WTC11 (cell line): Measurements from ENCODE around the gene GRID2. TPM values are rescaled to one million over a fixed set of nuclear protein-coding genes. Genes with fewer than 3 reads are reported as not detected.
"Not testable (repeated sequence)": the region's sequence is repeated elsewhere in the genome, so short reads cannot be mapped to it uniquely, and the experiment has no call there.

Experiments used
- ATAC-seq: fragments of 200-7000 bp; cut with Tn5 transposase; 2 replicates; pipeline ENCODE4 v1.10.0; 2021; ENCODE audit warnings: mild to moderate bottlenecking, moderate library complexity
- CTCF ChIA-PET: fragments of 300-600 bp; sonication (Branson Sonifier 250); formaldehyde crosslinking; loops from one replicate; lab custom pipeline; 2021; ENCODE audit warnings: antibody characterized with exemption; lab: Charles Lee
- POLR2A ChIA-PET: fragments of 350-600 bp; sonication (Branson Sonifier 250); formaldehyde crosslinking; loops from one replicate; lab custom pipeline; 2021; ENCODE audit warnings: antibody characterized with exemption; lab: Charles Lee
- DNase-seq: peaks from one replicate; pipeline ENCODE4 v3.0.0; 2021; ENCODE audit warnings: low spot score
- H3K27ac Mint-ChIP-seq: 2 replicates; pipeline ENCODE4 v1.8.0; 2021; ENCODE audit warnings: mixed read lengths
- H3K27me3 Mint-ChIP-seq: 2 replicates; pipeline ENCODE4 v1.8.0; 2021; ENCODE audit warnings: low read depth, mild to moderate bottlenecking, moderate library complexity, mixed read lengths
- H3K36me3 Mint-ChIP-seq: 2 replicates; pipeline ENCODE4 v1.8.0; 2021; ENCODE audit warnings: mixed read lengths
- H3K4me1 Mint-ChIP-seq: 2 replicates; pipeline ENCODE4 v1.8.0; 2022; ENCODE audit warnings: mixed read lengths
- H3K4me3 Mint-ChIP-seq: 2 replicates; pipeline ENCODE4 v1.8.0; 2021; ENCODE audit warnings: mild to moderate bottlenecking, moderate library complexity, mixed read lengths
- H3K9me3 Mint-ChIP-seq: 2 replicates; pipeline ENCODE4 v1.8.0; 2021; ENCODE audit warnings: mixed read lengths
- ETV6 ChIP-seq: sonication (generic); formaldehyde crosslinking; IDR thresholded peaks from 2 replicates; pipeline ENCODE4 v1.8.1; 2022; ENCODE audit warnings: mild to moderate bottlenecking, missing genetic modification reagents
- FOXK1 ChIP-seq: sonication (generic); formaldehyde crosslinking; IDR thresholded peaks from 2 replicates; pipeline ENCODE4 v1.8.0; 2022; ENCODE audit warnings: mild to moderate bottlenecking, moderate library complexity, missing genetic modification reagents
- TEAD1 ChIP-seq: sonication (generic); formaldehyde crosslinking; IDR thresholded peaks from 2 replicates; pipeline ENCODE4 v1.8.0; 2022; ENCODE audit warnings: mild to moderate bottlenecking, missing genetic modification reagents
- ZBTB43 ChIP-seq: sonication (generic); formaldehyde crosslinking; IDR thresholded peaks from 2 replicates; pipeline ENCODE4 v1.8.1; 2023; ENCODE audit warnings: mild to moderate bottlenecking, missing genetic modification reagents
- ZNF263 ChIP-seq: sonication (generic); formaldehyde crosslinking; IDR thresholded peaks from 2 replicates; pipeline ENCODE4 v1.8.1; 2022; ENCODE audit warnings: low read depth, mild to moderate bottlenecking, moderate library complexity, missing genetic modification reagents
- total RNA-seq: library from RNA; stranded (reverse); gene quantifications from 3 replicates; pipeline ENCODE4 v1.2.3, GENCODE V29; 2021
- TF ChIP-seq, protein P1 (sequence below): sonication (generic); formaldehyde crosslinking; IDR thresholded peaks from 2 replicates; pipeline ENCODE4 v1.8.1; 2022; ENCODE audit warnings: mild to moderate bottlenecking, moderate library complexity, missing genetic modification reagents
- TF ChIP-seq, protein P2 (sequence below): sonication (generic); formaldehyde crosslinking; IDR thresholded peaks from 2 replicates; pipeline ENCODE4 v1.8.1; 2023; ENCODE audit warnings: mild to moderate bottlenecking, missing genetic modification reagents, moderate library complexity
- TF ChIP-seq, protein P3 (sequence below): sonication (generic); formaldehyde crosslinking; IDR thresholded peaks from 2 replicates; pipeline ENCODE4 v1.8.1; 2023; ENCODE audit warnings: mild to moderate bottlenecking, missing genetic modification reagents, borderline replicate concordance
- TF ChIP-seq, protein P4 (sequence below): fragments of 250-450 bp; sonication (Bioruptor Pico); IDR thresholded peaks from 2 replicates; pipeline ENCODE4 v1.9.0; 2021; ENCODE audit warnings: mild to moderate bottlenecking

Gene GRID2
- total RNA-seq, 1 experiment from 2014 or later: 26.8 TPM

DNA sequence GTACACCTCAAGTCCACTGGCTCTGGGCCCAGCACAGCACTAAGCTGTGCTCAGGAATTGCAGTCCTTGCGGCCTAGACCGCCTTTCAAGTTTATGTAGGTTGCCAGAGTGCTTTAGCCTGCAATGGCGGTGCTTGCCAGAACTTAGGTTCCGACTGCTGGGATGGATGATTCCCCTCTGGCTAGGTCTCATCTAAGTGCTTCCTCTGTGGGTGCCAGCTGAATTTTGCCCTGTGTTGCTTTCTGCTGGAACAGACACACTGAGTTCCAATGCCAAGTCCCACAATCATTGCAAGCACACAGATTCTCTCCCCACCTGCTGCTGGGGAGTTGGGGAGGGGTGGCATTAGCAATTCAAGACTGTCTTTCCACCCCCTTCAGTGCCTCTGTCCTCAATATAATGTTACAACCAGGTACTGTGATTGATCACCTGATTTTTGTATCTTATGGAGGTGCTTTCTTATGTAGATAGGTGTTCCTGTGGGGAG, 129.5 kb downstream of the GRID2 start (continued):
- TF ChIP-seq, protein P1, sequence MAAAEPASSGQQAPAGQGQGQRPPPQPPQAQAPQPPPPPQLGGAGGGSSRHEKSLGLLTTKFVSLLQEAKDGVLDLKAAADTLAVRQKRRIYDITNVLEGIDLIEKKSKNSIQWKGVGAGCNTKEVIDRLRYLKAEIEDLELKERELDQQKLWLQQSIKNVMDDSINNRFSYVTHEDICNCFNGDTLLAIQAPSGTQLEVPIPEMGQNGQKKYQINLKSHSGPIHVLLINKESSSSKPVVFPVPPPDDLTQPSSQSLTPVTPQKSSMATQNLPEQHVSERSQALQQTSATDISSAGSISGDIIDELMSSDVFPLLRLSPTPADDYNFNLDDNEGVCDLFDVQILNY (CRISPR knock-in tag): no peak
- TF ChIP-seq ZNF263 (CRISPR knock-in tag) (no peak), TEAD1 (CRISPR knock-in tag) (peak; percentile 84; the same call in 1 of the 2 replicates)

DNA sequence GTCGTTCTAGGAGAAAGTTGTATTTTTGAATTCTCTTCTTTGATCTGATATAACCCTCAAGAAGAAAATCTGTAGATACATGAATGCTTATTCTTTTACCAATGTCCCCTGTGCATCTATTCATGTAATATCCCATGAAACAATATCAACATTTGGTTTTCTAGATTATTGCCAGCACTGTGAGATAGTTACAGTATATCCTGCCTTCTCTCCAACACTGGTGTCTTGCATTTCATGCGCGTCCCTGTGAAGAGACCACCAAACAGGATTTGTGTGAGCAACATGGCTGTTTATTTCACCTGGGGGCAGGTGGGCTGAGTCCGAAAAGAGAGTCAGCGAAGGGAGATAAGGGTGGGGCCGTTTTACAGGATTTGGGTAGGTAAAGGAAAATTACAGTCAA, 135.0 kb downstream of the GRID2 start:
- Mint-ChIP-seq H3K4me3 (peak overlapping the region; percentile 42), H3K27ac (peak overlapping the region; percentile 98), H3K4me1 (peaks cover 77% of the 10 kb centered on the region), H3K36me3 (peaks cover 41% of the 10 kb centered on the region)
- POLR2A ChIA-PET: interaction anchor here (0.5 kb wide), 1 partner anchor 805 kb away, joined by 4 read pairs; no protein-coding TSS in a partner anchor
- peak; percentile 63 for ATAC-seq
- DNase-seq, H3K9me3 Mint-ChIP-seq, CTCF ChIA-PET, H3K27me3 Mint-ChIP-seq: not testable (repeated sequence)
- peak; percentile 51; the same call in 1 of the 2 replicates for TF ChIP-seq FOXK1 (CRISPR knock-in tag)
- TF ChIP-seq, protein P2, sequence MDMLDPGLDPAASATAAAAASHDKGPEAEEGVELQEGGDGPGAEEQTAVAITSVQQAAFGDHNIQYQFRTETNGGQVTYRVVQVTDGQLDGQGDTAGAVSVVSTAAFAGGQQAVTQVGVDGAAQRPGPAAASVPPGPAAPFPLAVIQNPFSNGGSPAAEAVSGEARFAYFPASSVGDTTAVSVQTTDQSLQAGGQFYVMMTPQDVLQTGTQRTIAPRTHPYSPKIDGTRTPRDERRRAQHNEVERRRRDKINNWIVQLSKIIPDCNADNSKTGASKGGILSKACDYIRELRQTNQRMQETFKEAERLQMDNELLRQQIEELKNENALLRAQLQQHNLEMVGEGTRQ (CRISPR knock-in tag): 0 out of 2 replicates have a peak, but pooled peaks have one; percentile 17

DNA sequence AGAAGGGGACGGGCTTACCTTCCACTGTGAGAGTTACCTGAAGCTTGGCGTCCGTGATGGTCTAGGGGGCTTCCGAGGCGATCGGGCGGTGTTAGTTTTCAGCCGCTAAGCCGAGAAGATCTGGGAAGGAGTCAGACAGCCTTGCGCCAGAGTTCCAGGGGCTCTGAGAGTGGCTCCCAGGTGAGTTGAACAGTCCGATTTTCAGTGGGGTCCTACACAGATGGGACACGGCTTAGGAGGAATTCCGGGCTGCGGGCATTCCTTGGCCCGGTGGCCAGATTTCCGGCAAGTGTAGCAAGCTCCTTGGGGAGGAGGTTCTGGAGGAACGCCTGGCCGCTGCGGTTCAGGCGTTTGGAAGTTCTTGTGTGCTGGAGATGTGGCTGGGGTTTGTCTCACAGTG, 138.4 kb downstream of the GRID2 start:
- CTCF ChIA-PET, H3K9me3 Mint-ChIP-seq, ATAC-seq, POLR2A ChIA-PET, H3K27me3 Mint-ChIP-seq, DNase-seq: not testable (repeated sequence)
- Mint-ChIP-seq H3K27ac (peak overlapping the region; percentile 99), H3K4me1 (peaks cover 75% of the 10 kb centered on the region), H3K36me3 (peaks cover 35% of the 10 kb centered on the region), H3K4me3 (peak overlapping the region; percentile 97)

- H3K36me3 Mint-ChIP-seq: peaks cover 38% of the 10 kb centered on the region
- POLR2A ChIA-PET, CTCF ChIA-PET, H3K27me3 Mint-ChIP-seq, H3K9me3 Mint-ChIP-seq: not testable (repeated sequence)
- peak; percentile 53; the same call in 1 of the 2 replicates for ATAC-seq
- H3K4me3 Mint-ChIP-seq: peak overlapping the region; percentile 97
- H3K4me1 Mint-ChIP-seq: peaks cover 72% of the 10 kb centered on the region
- TF ChIP-seq, protein P3, sequence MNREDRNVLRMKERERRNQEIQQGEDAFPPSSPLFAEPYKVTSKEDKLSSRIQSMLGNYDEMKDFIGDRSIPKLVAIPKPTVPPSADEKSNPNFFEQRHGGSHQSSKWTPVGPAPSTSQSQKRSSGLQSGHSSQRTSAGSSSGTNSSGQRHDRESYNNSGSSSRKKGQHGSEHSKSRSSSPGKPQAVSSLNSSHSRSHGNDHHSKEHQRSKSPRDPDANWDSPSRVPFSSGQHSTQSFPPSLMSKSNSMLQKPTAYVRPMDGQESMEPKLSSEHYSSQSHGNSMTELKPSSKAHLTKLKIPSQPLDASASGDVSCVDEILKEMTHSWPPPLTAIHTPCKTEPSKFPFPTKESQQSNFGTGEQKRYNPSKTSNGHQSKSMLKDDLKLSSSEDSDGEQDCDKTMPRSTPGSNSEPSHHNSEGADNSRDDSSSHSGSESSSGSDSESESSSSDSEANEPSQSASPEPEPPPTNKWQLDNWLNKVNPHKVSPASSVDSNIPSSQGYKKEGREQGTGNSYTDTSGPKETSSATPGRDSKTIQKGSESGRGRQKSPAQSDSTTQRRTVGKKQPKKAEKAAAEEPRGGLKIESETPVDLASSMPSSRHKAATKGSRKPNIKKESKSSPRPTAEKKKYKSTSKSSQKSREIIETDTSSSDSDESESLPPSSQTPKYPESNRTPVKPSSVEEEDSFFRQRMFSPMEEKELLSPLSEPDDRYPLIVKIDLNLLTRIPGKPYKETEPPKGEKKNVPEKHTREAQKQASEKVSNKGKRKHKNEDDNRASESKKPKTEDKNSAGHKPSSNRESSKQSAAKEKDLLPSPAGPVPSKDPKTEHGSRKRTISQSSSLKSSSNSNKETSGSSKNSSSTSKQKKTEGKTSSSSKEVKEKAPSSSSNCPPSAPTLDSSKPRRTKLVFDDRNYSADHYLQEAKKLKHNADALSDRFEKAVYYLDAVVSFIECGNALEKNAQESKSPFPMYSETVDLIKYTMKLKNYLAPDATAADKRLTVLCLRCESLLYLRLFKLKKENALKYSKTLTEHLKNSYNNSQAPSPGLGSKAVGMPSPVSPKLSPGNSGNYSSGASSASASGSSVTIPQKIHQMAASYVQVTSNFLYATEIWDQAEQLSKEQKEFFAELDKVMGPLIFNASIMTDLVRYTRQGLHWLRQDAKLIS: peak; percentile 91; the same call in 1 of the 2 replicates
- TF ChIP-seq ZBTB43 (CRISPR knock-in tag): 0 out of 2 replicates have a peak, but pooled peaks have one; percentile 60
- TF ChIP-seq TEAD1 (CRISPR knock-in tag): peak; percentile 93
- TF ChIP-seq, protein P4, sequence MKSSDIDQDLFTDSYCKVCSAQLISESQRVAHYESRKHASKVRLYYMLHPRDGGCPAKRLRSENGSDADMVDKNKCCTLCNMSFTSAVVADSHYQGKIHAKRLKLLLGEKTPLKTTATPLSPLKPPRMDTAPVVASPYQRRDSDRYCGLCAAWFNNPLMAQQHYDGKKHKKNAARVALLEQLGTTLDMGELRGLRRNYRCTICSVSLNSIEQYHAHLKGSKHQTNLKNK (CRISPR knock-in tag): peak; percentile 45; the same call in 1 of the 2 replicates
- TF ChIP-seq, protein P1 (CRISPR knock-in tag): 0 out of 2 replicates have a peak, but pooled peaks have one; percentile 25
- TF ChIP-seq ETV6 (CRISPR knock-in tag): peak; percentile 55; the same call in 1 of the 2 replicates
- peak; percentile 67; the same call in 1 of the 2 replicates for TF ChIP-seq FOXK1 (CRISPR knock-in tag)
- TF ChIP-seq, protein P2 (CRISPR knock-in tag): 0 out of 2 replicates have a peak, but pooled peaks have one; percentile 31
- DNase-seq: peak; percentile 64
- peak overlapping the region; percentile 99 for H3K27ac Mint-ChIP-seq
Measured at GRCh38 chr4:92444143-92444843, 140.5 kb downstream of the GRID2 start.
